Eye (tissue), 1 donor: ENCODE measurements around the gene KIRREL3.

Experiments
- DNase-seq: peaks from one replicate; pipeline ENCODE4 v3.0.0-alpha.2; 2015

Gene KIRREL3

GRCh38 chr11:126548581-126549550, 451.7 kb downstream of the KIRREL3 start:
- DNase-seq = no peak

- DNase-seq = no peak
Measured at GRCh38 chr11:126547691-126548090, 452.9 kb downstream of the KIRREL3 start.

- DNase-seq = no peak
Measured at GRCh38 chr11:126547161-126547560, 453.4 kb downstream of the KIRREL3 start.

GRCh38 chr11:126546694-126547093, 453.9 kb downstream of the KIRREL3 start:
- peak; percentile 26 for DNase-seq

- DNase-seq = no peak
Measured at GRCh38 chr11:126546191-126546590, 454.4 kb downstream of the KIRREL3 start.

GRCh38 chr11:126545057-126545555, 455.5 kb downstream of the KIRREL3 start:
- DNase-seq = no peak

- DNase-seq = peak; percentile 83
Measured at GRCh38 chr11:126544108-126545056, 456.2 kb downstream of the KIRREL3 start.

GRCh38 chr11:126543691-126544090, 456.9 kb downstream of the KIRREL3 start:
- DNase-seq = no peak

GRCh38 chr11:126542334-126543015, 458.1 kb downstream of the KIRREL3 start:
- DNase-seq = no peak

- no peak for DNase-seq
Measured at GRCh38 chr11:126538071-126538470, 462.5 kb downstream of the KIRREL3 start.

GRCh38 chr11:126537492-126537891, 463.1 kb downstream of the KIRREL3 start:
- DNase-seq = no peak

- no peak for DNase-seq
Measured at GRCh38 chr11:126534141-126534805, 466.3 kb downstream of the KIRREL3 start.

GRCh38 chr11:126533560-126533959, 467.0 kb downstream of the KIRREL3 start:
- DNase-seq = no peak

- no peak for DNase-seq
Measured at GRCh38 chr11:126530416-126530815, 470.2 kb downstream of the KIRREL3 start.

GRCh38 chr11:126529037-126529436, 471.5 kb downstream of the KIRREL3 start:
- no peak for DNase-seq

- DNase-seq = no peak
Measured at GRCh38 chr11:126528075-126528474, 472.5 kb downstream of the KIRREL3 start.

GRCh38 chr11:126527651-126528050, 472.9 kb downstream of the KIRREL3 start:
- DNase-seq = no peak

GRCh38 chr11:126526471-126526870, 474.1 kb downstream of the KIRREL3 start:
- DNase-seq = no peak

- no peak for DNase-seq
Measured at GRCh38 chr11:126525702-126526101, 474.9 kb downstream of the KIRREL3 start.

GRCh38 chr11:126525216-126525615, 475.4 kb downstream of the KIRREL3 start:
- no peak for DNase-seq

- DNase-seq = no peak
Measured at GRCh38 chr11:126523441-126524205, 476.9 kb downstream of the KIRREL3 start.
